Measurements from ENCODE around the gene LIMK1.
"Not testable (repeated sequence)": the region's sequence is repeated elsewhere in the genome, so short reads cannot be mapped to it uniquely, and the experiment has no call there.

LIMK1 gene

GRCh38 chr7:74042746-74043522, 40.7 kb upstream of the LIMK1 start:
- TF ChIP-seq, protein P1, sequence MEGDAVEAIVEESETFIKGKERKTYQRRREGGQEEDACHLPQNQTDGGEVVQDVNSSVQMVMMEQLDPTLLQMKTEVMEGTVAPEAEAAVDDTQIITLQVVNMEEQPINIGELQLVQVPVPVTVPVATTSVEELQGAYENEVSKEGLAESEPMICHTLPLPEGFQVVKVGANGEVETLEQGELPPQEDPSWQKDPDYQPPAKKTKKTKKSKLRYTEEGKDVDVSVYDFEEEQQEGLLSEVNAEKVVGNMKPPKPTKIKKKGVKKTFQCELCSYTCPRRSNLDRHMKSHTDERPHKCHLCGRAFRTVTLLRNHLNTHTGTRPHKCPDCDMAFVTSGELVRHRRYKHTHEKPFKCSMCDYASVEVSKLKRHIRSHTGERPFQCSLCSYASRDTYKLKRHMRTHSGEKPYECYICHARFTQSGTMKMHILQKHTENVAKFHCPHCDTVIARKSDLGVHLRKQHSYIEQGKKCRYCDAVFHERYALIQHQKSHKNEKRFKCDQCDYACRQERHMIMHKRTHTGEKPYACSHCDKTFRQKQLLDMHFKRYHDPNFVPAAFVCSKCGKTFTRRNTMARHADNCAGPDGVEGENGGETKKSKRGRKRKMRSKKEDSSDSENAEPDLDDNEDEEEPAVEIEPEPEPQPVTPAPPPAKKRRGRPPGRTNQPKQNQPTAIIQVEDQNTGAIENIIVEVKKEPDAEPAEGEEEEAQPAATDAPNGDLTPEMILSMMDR (IDR thresholded peaks at IDR 0.05; ENCODE audit: extremely low read depth, missing control alignments): no peak
- DNase-seq (ENCODE audit: low spot score): no peak

DNA sequence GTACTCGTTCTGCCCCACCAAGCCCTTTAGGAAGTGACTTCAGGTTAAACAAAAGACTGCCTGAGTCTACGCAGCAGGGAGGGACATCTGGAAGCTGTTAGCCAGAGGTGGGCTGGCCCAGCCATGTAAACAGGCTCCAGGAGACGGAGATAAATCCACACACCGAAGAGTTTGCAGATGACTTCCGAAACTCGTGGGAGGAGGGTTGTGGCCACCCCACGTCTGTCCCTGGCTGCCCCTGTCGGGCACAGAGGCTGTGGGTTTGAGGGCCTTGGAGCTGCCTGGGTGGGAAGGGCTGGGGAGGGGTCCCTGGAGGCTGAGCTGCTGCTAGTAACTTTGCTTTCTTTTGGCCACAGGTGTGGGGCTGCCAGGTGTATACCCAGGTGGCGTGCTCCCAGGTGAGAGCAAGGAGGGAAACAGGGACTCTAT, 40.1 kb upstream of the LIMK1 start:
- TF ChIP-seq, protein P1 (IDR thresholded peaks at IDR 0.05; ENCODE audit: extremely low read depth, missing control alignments): no peak
- DNase-seq (ENCODE audit: low spot score): no peak

DNA sequence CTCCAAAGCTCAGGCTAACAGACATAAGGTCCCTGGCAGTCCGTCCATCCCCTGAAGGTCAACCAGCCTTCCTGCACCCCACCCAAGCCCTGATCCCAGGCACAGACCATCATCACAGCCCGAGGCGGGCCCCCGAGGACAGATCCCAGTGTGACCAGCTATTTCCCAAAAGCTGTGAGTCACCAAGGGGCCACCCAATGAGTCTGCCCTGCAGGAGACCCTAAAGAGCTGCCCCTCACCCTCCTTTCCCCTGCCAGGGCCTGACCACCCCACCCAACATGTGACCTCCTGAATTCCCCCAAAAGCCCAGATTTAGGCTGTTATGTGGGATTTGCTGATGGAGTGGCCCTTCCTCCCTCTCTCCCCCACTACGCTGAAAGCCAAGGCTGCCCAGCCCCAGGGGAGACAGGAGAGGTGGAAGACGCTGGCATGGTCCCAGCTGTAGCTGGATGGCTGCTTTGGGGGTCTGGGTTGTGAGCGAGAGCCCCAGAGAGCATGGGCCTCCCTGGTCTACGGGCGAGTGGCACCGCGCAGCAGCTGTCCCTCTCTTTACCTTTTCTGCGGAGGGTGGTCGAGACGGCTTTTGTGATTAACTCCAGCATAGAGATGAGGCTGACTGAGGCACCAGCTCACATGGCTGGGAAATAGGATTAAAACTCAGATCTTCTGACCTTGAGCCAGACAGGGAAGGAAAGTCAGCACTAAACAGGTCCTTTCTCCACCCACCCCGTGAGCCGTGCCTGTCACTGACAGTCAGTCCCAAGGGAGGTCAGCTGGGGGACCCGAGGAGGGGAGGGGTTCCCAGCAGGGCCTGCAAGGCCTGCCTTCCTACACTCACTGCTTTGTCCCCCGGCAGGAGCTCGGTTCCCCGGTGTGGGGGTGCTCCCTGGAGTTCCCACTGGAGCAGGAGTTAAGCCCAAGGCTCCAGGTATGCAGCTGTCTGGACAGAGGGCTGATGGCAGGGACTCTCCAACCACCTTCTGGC, 38.9 kb upstream of the LIMK1 start:
- TF ChIP-seq, protein P1 (IDR thresholded peaks at IDR 0.05; ENCODE audit: extremely low read depth, missing control alignments): no peak
- DNase-seq (ENCODE audit: low spot score): no peak

- DNase-seq (ENCODE audit: low spot score): not testable (repeated sequence)
Observed at GRCh38 chr7:74046581-74046980, 37.0 kb upstream of the LIMK1 start.

GRCh38 chr7:74047804-74048380, 35.7 kb upstream of the LIMK1 start:
- TF ChIP-seq, protein P1 (IDR thresholded peaks at IDR 0.05; ENCODE audit: extremely low read depth, missing control alignments): no peak
- no peak for DNase-seq (ENCODE audit: low spot score)

- TF ChIP-seq, protein P1 (IDR thresholded peaks at IDR 0.05; ENCODE audit: extremely low read depth, missing control alignments): no peak
Observed at GRCh38 chr7:74048999-74049599, 34.5 kb upstream of the LIMK1 start.

GRCh38 chr7:74049997-74050798, 33.4 kb upstream of the LIMK1 start:
- no peak for DNase-seq (ENCODE audit: low spot score)
- TF ChIP-seq, protein P1 (IDR thresholded peaks at IDR 0.05; ENCODE audit: extremely low read depth, missing control alignments): no peak

More at GRCh38 chr7:74048999-74049599, 34.5 kb upstream of the LIMK1 start:
- DNase-seq (ENCODE audit: low spot score): no peak
